ENCODE results near the gene SERP1. TPM values are rescaled to one million over a fixed set of nuclear protein-coding genes. Genes with fewer than 3 reads are reported as not detected.

The SERP1 gene
- polyA plus RNA-seq, 3 donors from 2014 or later: 142 to 187 (median 165) TPM

DNA sequence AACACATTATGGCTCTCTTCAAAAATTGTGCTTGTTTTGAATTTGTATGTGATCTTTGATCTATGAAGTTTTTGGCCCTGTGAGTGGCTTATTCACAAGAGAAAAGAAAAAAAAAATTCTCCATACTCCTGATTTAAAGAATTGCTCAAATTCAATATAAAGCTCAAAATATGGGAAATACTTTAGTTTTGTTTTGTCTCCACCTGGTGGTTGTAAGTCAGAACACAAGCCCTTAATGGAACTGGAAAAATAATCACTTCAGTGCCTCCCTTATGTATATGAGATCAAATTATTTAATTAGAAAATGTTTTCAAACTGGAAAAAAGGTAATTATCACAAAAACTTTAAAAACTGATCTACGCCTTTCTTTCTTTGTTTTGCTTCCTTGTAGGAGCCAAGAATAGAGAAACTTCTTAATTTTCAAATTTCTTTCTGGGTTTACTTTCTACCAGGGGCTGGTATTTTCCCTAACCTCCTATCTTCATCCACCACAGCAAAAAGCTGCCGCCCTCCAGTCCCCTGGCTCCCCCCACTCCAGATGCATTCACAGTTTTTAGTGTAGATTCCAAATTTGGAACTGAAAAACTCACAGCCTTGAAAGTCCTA is 50.6 kb downstream of the SERP1 start:
- H3K36me3 Mint-ChIP-seq: peaks cover 0 to 4% (median 0%) of the 10 kb centered on the region in 3 donors

DNA sequence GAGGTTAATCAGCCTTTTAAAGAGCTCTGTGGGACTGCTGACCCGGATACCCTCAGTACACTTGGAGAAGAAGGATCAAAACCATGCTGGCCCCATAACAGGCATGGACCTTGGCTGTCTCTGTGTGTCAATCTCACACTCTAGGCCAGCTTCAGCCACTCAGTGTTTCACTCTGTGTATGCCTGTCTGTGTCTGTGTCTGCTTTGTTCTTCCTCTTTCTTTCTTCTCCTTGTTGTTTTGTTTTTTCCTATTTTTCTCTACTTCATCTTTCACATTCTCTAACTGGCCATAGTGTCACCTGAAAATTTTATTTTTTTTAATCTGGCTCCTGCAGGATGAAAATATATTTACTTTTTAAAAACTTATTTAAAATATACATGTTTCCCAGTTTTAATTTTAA is 51.1 kb downstream of the SERP1 start:
- no peaks in the 10 kb centered on the region for H3K4me1 Mint-ChIP-seq

More for the DNA sequence above, 50.6 kb downstream of the SERP1 start:
- no peaks in the 10 kb centered on the region for H3K27me3 Mint-ChIP-seq (ENCODE audit: low read depth in 3 of 3)
- no peaks in the 10 kb centered on the region for H3K4me1 Mint-ChIP-seq
- no peak overlapping the region for H3K27ac Mint-ChIP-seq
- peaks cover 0 to 2% (median 0%) of the 10 kb centered on the region in 6 donors for H3K9me3 Mint-ChIP-seq
- peak; percentile 25 to 40 (median 30) for DNase-seq
- H3K4me3 Mint-ChIP-seq: no peak overlapping the region

DNA sequence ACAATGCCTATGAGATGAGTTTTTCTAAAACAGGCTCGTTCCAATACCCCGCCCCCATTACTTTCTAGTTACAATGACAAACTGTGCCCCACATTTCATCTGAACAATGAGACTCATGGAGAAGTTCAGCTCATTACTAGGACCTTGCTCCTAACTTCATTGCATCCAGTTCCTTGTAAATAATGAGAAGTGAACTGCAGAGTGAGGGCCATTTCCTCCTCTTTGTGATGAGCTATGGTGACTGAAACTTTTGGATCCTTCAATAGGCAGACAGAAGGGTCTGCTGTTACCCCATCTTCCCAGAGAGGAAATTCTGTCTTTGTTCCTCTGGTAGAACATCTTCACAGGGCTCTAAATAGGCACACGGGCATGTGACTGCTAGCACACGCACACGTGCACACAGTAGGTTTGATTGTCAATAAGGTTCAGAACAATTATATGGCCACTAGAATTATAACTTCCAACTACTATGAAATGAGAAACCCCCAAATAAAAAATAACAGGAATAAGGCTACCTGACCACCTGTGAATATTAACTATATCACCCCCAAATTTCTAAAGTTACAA is 51.8 kb downstream of the SERP1 start:
- Mint-ChIP-seq H3K9me3 (peaks cover 0 to 2% (median 0%) of the 10 kb centered on the region in 6 donors), H3K27ac (no peak overlapping the region), H3K36me3 (peaks cover 0 to 4% (median 0%) of the 10 kb centered on the region in 3 donors), H3K4me3 (no peak overlapping the region), H3K4me1 (no peaks in the 10 kb centered on the region), H3K27me3 (ENCODE audit: low read depth in 3 of 3) (no peaks in the 10 kb centered on the region)
- no peak for DNase-seq

More for the DNA sequence above, 51.1 kb downstream of the SERP1 start:
- Mint-ChIP-seq H3K9me3 (peaks cover 0 to 2% (median 0%) of the 10 kb centered on the region in 6 donors), H3K27me3 (ENCODE audit: low read depth in 3 of 3) (no peaks in the 10 kb centered on the region), H3K36me3 (peaks cover 0 to 4% (median 0%) of the 10 kb centered on the region in 3 donors), H3K4me3 (no peak overlapping the region), H3K27ac (no peak overlapping the region)
- peak in 1 of 3 donors; percentile 1 for DNase-seq

Other genes starting within 250 kb of the SERP1 start
- gene TSC22D2, start 138.2 kb downstream of the SERP1 start, polyA plus RNA-seq: 10 to 100 TPM in 1 of 3 donors, 1 to 10 TPM in 2; 6.4 to 10.4 (median 9.0) TPM
- gene EIF2A, start 291 bp upstream of the SERP1 start, polyA plus RNA-seq: 10 to 100 TPM; 31.3 to 39.4 (median 35.8) TPM
- gene SELENOT, start 56.8 kb upstream of the SERP1 start, polyA plus RNA-seq: 100 to 1,000 TPM; 421 to 768 (median 558) TPM
- gene ERICH6, start 157.4 kb upstream of the SERP1 start, polyA plus RNA-seq: under 1 TPM in 1 of 3 donors, not detected in 2; 0.94 TPM
- gene SIAH2, start 216.7 kb upstream of the SERP1 start, polyA plus RNA-seq: 10 to 100 TPM; 22.7 to 29.1 (median 25.5) TPM

Measured in immature natural killer cell (primary cell).